Lung (tissue), 12 donors: Measurements from ENCODE around the gene GCK. TPM values are rescaled to one million over a fixed set of nuclear protein-coding genes. Genes with fewer than 3 reads are reported as not detected.

Experiments
- ATAC-seq: fragments of 200-7000 bp; cut with Tn5 transposase; one replicate; pipeline ENCODE4 v1.9.1; 2020; ENCODE audit warnings: moderate number of reproducible peaks; ENCODE audit not compliant: insufficient read depth, low FRiP score
- DNase-seq, 3 donors: peaks; one replicate each; pipeline ENCODE4 v3.0.0-alpha.2; 2013 to 2017
- H3K27ac ChIP-seq, 2 donors: one replicate each; pipeline ENCODE4 v1.5.1; 2013; ENCODE audit warnings: mild to moderate bottlenecking in 2 of 2, moderate library complexity in 2 of 2, control low read depth in 1 of 2, inconsistent platforms in 1 of 2, low read depth in 1 of 2, low read length in 1 of 2
- H3K27me3 ChIP-seq, 3 donors: one replicate each; pipeline ENCODE4 v1.5.1; 2013; ENCODE audit warnings: low read length in 2 of 3; ENCODE audit not compliant: control insufficient read depth in 3 of 3, insufficient read depth in 3 of 3
- H3K36me3 ChIP-seq, 4 donors: one replicate each; pipeline ENCODE4 v1.5.1; 2013; ENCODE audit warnings: low read length in 4 of 4, mild to moderate bottlenecking in 1 of 4, moderate library complexity in 1 of 4; ENCODE audit not compliant: control insufficient read depth in 4 of 4, insufficient read depth in 4 of 4
- H3K4me1 ChIP-seq, 5 donors: one replicate each; pipeline ENCODE4 v1.5.1; 2013; ENCODE audit warnings: low read length in 5 of 5, mild to moderate bottlenecking in 2 of 5, moderate library complexity in 1 of 5; ENCODE audit not compliant: control insufficient read depth in 5 of 5, insufficient read depth in 5 of 5
- H3K4me3 ChIP-seq: one replicate; pipeline ENCODE4 v1.5.1; 2013; ENCODE audit warnings: mild to moderate bottlenecking, control low read depth, moderate library complexity
- H3K9ac ChIP-seq, 2 donors: one replicate each; pipeline ENCODE4 v1.5.1; 2013; ENCODE audit warnings: low read length in 2 of 2, control low read depth in 1 of 2; ENCODE audit not compliant: insufficient read depth in 1 of 2
- H3K9me3 ChIP-seq, 4 donors: one replicate each; pipeline ENCODE4 v1.5.1; 2013; ENCODE audit warnings: low read length in 3 of 4, mild to moderate bottlenecking in 1 of 4, moderate library complexity in 1 of 4; ENCODE audit not compliant: control insufficient read depth in 4 of 4, insufficient read depth in 3 of 4
- WGBS, 2 donors: extraction: QIAGEN DNeasy Blood & Tissue Kit; methylation state at CpG; one replicate each; pipeline ENCODE4 v1.1.7; 2013; 5-methylcytosine and 5-hydroxymethylcytosine counted together
- polyA plus RNA-seq, 2 donors: library from polyadenylated mRNA; stranded (reverse); fragments of 200-250 nt; gene quantifications; one replicate each; pipeline ENCODE4 v1.2.1, GENCODE V29; 2013
- total RNA-seq, 2 donors: library from RNA; depleted of rRNA in 1 of 2; stranded (reverse); fragments of >200 nt in 1 of 2; gene quantifications; one replicate each; pipeline ENCODE4 v1.2.1, GENCODE V29; 2014 to 2021
- TF ChIP-seq, protein P1 (sequence below): IDR thresholded peaks from 2 replicates; pipeline ENCODE4 v1.5.1; 2012; ENCODE audit warnings: mild to moderate bottlenecking; ENCODE audit errors: control extremely low read depth, extremely low read depth
- donor health status: control.
- donor health status: control.
- donor health status: Bipolar disorder and iron deficiency.
- donor health status: healthy.
- donor health status: DM: yes; HTN: yes; CAD: no.

GCK gene
- total and polyA plus RNA-seq, 4 donors: 0.25 to 1.1 (median 0.43) TPM

DNA sequence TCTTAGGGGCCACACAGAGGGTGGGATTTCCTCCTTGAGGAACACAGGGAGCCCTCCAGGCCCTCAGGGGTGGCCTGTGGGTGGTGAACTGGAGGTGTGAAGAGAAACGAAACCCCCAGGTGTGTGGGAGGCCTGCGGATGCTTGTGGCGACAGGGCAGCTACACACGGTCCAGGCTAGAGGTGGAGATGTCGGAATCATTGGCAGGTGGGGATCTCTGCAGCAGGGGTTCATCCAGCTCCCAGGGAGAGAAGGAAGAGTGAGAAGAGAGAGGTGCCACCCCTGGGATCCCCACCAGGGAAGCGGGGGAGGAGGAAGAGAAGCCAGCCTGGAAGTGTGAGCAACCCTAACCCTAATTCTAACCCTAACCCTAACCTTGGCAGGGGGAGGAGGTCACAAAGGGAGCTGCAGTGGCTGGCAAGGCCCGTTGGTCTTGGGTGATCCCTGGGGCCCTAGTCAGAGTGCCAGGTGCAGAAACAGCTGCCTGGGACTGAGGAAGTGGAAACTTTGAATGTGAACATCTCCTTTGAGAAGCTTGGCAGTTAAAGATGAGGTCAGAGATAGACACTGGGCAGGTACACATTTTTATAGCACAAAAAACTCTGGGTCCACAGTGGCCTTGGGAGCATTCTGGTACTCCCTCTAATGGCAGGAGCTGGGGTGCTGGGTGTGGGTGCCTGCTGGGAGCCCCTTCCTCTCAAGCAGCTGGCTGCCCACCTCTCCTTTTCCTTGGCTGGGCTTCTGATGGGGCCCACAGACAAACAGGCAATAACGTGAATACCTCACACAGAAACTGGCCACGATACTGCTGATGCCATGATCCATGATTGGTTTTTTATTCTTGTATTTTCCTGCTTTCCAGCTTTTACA, 91.9 kb downstream of the GCK start:
- Histone ChIP-seq H3K4me1 (peaks cover 0 to 21% (median 0%) of the 10 kb centered on the region in 5 donors), H3K27ac (no peak overlapping the region), H3K4me3 (no peak overlapping the region), H3K36me3 (no peaks in the 10 kb centered on the region), H3K9me3 (no peaks in the 10 kb centered on the region), H3K27me3 (no peaks in the 10 kb centered on the region), H3K9ac (no peak overlapping the region)
- no peak for ATAC-seq
- no peak for DNase-seq
- 81 to 82% methylated on average over 9 of the region's 9 CpGs for WGBS, 2 donors
- TF ChIP-seq, protein P1, sequence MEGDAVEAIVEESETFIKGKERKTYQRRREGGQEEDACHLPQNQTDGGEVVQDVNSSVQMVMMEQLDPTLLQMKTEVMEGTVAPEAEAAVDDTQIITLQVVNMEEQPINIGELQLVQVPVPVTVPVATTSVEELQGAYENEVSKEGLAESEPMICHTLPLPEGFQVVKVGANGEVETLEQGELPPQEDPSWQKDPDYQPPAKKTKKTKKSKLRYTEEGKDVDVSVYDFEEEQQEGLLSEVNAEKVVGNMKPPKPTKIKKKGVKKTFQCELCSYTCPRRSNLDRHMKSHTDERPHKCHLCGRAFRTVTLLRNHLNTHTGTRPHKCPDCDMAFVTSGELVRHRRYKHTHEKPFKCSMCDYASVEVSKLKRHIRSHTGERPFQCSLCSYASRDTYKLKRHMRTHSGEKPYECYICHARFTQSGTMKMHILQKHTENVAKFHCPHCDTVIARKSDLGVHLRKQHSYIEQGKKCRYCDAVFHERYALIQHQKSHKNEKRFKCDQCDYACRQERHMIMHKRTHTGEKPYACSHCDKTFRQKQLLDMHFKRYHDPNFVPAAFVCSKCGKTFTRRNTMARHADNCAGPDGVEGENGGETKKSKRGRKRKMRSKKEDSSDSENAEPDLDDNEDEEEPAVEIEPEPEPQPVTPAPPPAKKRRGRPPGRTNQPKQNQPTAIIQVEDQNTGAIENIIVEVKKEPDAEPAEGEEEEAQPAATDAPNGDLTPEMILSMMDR: no peak

DNA sequence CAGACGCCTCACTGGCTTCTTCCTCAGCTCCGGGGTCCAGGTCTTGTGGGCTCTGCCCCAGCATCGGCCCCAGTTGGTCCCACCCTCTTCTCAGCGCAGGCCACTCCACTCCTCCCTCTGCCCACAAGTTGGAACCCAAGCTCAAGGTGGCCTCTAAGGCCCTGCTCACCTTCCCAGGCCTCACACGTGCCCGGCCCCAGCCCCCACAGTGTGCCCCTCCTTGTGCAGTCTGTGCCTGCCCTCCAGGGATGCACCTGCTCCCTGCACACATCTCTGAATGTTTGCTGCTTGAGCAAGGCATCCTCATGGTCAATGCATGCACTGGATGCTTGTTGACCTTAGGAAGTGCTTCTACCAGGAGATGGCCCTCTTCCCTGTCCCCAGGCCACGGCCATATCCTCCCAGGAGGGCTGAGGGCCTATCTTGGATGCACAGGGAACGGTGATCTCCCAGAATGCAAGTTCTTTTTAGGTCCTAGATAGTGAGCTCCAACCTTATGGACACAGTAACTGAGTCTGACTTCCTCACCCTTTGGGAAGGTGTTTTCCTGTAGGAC, 92.8 kb downstream of the GCK start:
- Histone ChIP-seq H3K4me1 (peaks cover 0 to 21% (median 0%) of the 10 kb centered on the region in 5 donors), H3K27ac (no peak overlapping the region), H3K36me3 (no peaks in the 10 kb centered on the region), H3K27me3 (no peaks in the 10 kb centered on the region), H3K9ac (no peak overlapping the region), H3K4me3 (no peak overlapping the region), H3K9me3 (no peaks in the 10 kb centered on the region)
- no peak for ATAC-seq
- 84 to 86% methylated on average over 8 of the region's 8 CpGs for WGBS, 2 donors
- no peak for DNase-seq
- TF ChIP-seq, protein P1: no peak

DNA sequence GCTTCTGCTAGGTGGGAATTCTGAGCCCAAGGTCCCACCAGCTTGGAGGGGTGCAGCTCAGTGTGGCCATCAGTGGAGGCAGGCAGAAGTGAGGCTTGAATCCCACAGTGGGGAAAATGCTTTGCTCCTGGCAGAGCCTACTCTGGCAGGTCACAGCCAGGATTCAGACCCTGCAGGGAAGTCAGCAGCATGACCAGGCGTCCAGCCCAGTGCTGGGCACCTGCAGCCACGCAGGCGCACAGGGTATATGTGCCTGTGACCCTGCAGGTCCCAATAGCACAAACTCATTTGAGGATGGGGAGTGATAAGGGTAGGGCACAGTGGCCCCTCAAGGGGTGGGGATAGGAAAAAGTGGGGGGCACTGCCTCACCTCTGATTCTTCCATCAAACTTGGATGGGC, 93.5 kb downstream of the GCK start:
- TF ChIP-seq, protein P1: no peak
- Histone ChIP-seq H3K9ac (no peak overlapping the region), H3K4me3 (no peak overlapping the region), H3K4me1 (peaks cover 0 to 15% (median 0%) of the 10 kb centered on the region in 5 donors), H3K27ac (no peak overlapping the region), H3K9me3 (no peaks in the 10 kb centered on the region), H3K36me3 (no peaks in the 10 kb centered on the region), H3K27me3 (no peaks in the 10 kb centered on the region)
- no peak for DNase-seq
- no peak for ATAC-seq
- WGBS, 2 donors: 91 to 97% methylated on average over 3 of the region's 3 CpGs
